AG04450 (cell line): Measurements from ENCODE around the gene CCDC61. TPM values are rescaled to one million over a fixed set of nuclear protein-coding genes. Genes with fewer than 3 reads are reported as not detected.

Source experiments
- CTCF ChIA-PET: fragments of 300-600, 350-600 bp; formaldehyde crosslinking; extraction: SDS; loops from one replicate; lab custom pipeline; 2022; ENCODE audit warnings: antibody characterized with exemption, inconsistent platforms; lab: Charles Lee
- POLR2A ChIA-PET: fragments of 350-600 bp; formaldehyde crosslinking; extraction: SDS; loops from one replicate; lab custom pipeline; 2021; ENCODE audit warnings: antibody characterized with exemption, inconsistent platforms; lab: Yijun Ruan, JAX
- DNase-seq: peaks from one replicate; pipeline ENCODE4 v3.0.0-alpha.2; 2011; ENCODE audit warnings: low read depth, low spot score
- H3K27ac ChIP-seq: one replicate; pipeline ENCODE4 v1.5.1; 2012; ENCODE audit warnings: low read depth, low read length, control low read depth
- H3K27me3 ChIP-seq: one replicate; pipeline ENCODE4 v1.6.0; 2012; ENCODE audit warnings: low read length; ENCODE audit not compliant: control insufficient read depth, insufficient read depth
- H3K4me3 ChIP-seq: 2 replicates; pipeline ENCODE4 v1.5.1; 2011; ENCODE audit warnings: mild to moderate bottlenecking, low read depth, low read length, control low read depth
- H3K9me3 ChIP-seq: 2 replicates; pipeline ENCODE4 v1.5.1; 2012; ENCODE audit warnings: low read length; ENCODE audit not compliant: control insufficient read depth, insufficient read depth
- CTCF ChIP-seq: IDR thresholded peaks from 2 replicates; pipeline ENCODE4 v1.5.1; 2011; ENCODE audit warnings: low read depth, low read length, control low read depth, inconsistent platforms
- polyA minus RNA-seq: library from RNA; depleted of rRNA, polyadenylated mRNA; stranded (reverse); fragments of >200 nt; gene quantifications from 2 replicates; pipeline ENCODE4 v1.2.3, GENCODE V29; 2011; rRNA and poly(A)+ RNA removed
- polyA plus RNA-seq: library from polyadenylated mRNA; depleted of rRNA; stranded (reverse); fragments of >200 nt; gene quantifications from 2 replicates; pipeline ENCODE4 v1.2.3, GENCODE V29; 2011; rRNA removed

CCDC61 gene
- 4.2 and 6.8 TPM in 2 replicates for polyA plus RNA-seq
- polyA minus RNA-seq, result 5.3 and 6.0 TPM in 2 replicates

DNA sequence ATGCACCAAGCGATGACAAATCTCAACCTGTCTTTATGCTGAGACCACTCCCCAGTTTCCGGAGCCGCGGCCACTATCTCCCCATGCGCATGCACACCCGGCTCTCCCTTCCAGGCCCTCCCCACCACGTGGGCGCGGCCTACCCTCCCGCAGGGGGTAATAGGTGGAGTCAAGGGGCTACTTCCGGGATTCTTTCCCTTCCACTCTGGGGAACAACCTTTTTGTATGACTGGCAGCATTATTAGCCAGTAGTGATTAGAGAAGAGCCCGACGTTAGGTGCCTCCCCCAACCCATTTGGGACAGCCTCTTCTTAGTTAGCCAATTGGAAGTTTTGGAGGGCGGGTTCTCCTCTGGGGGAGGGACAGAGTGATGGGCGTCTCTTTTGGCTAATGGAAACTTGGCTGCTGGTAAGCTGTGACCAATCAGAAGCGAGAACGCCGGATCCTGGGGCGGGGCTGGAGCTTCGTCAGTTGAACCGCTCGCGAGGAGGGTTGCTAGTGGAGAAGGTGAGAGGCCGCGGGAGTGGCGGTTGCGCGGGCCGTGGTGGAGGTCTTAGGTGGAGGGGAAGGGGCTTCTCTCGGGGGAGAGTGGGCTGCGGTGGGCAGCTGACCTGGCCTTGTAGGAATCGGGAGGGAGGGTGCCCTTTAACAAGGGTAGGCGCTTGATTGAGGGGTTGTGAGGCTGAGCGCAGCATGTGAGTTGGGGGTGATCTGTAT is at the start of gene CCDC61:
Gene CCDC61, plus strand, starts transcription at position 470 of the 717 bp plus-strand sequence. CDS start 7,552 bp downstream, outside the sequence.
- Histone ChIP-seq H3K9me3 (no peaks in the 10 kb centered on the region; the same call in 1 of the 2 replicates), H3K27me3 (peaks cover 3% of the 10 kb centered on the region), H3K4me3 (peak within 1 kb of the TSS; percentile 95), H3K27ac (no peak within 1 kb of the TSS)
- TF ChIP-seq CTCF, result no peak
- POLR2A ChIA-PET, result interaction anchor here (0.6 to 1.4 kb wide), 9 partner anchors 9 to 132 kb away, joined by 3 to 8 read pairs (median 3); partner anchors contain the start of genes MYPOP, NOVA2 and SYMPK
- CTCF ChIA-PET, result interaction anchor here (0.5 to 2.5 kb wide), 4 partner anchors 15 to 278 kb away, joined by 3 to 11 read pairs (median 6); no protein-coding TSS in a partner anchor
- DNase-seq, result peak; percentile 99

GRCh38 chr19:45947926-45948325 is 47.3 kb upstream of the CCDC61 start:
- no peaks in the 10 kb centered on the region for H3K27me3 ChIP-seq
- no peak for TF ChIP-seq CTCF
- H3K27ac ChIP-seq, result no peak overlapping the region
- CTCF ChIA-PET, result no interaction called here
- no peak for DNase-seq
- H3K9me3 ChIP-seq, result peaks cover 5% of the 10 kb centered on the region; the same call in 1 of the 2 replicates
- no peak overlapping the region for H3K4me3 ChIP-seq
- POLR2A ChIA-PET, result no interaction called here

DNA sequence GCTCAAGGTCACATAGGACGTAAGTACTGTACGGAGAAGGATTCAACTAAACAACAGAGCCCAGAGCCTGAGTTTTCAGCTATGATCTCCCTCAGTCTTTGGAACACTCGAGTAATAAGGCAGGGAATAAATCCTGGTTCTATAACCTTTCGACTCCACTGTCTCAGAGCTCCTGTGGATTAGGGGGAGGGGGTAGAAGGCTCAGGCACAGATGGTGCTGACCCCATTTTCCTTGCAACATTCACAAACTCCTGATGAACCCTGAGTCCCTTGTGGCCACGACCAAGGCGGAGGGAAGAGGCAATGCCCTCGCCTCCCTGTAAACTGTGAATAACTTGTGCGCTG is 43.0 kb upstream of the CCDC61 start:
- POLR2A ChIA-PET, result no interaction called here
- DNase-seq, result no peak
- Histone ChIP-seq H3K27me3 (peaks cover 3% of the 10 kb centered on the region), H3K9me3 (peaks cover 6% of the 10 kb centered on the region; the same call in 1 of the 2 replicates), H3K4me3 (no peak overlapping the region), H3K27ac (no peak overlapping the region)
- TF ChIP-seq CTCF, result no peak
- CTCF ChIA-PET, result no interaction called here

- Histone ChIP-seq H3K9me3 (peaks cover 6% of the 10 kb centered on the region; the same call in 1 of the 2 replicates), H3K4me3 (peak overlapping the region; percentile 18; the same call in 1 of the 2 replicates), H3K27ac (no peak overlapping the region), H3K27me3 (peaks cover 3% of the 10 kb centered on the region)
- CTCF ChIA-PET, result no interaction called here
- no peak for TF ChIP-seq CTCF
- POLR2A ChIA-PET, result interaction anchor here (0.5 kb wide), 1 partner anchor 11 kb away, joined by 3 read pairs; no protein-coding TSS in a partner anchor
- DNase-seq, result peak; percentile 18
Observed at GRCh38 chr19:45952686-45953505, 42.4 kb upstream of the CCDC61 start.
